ENCODE measurements around the gene SH3TC1. TPM values are rescaled to one million over a fixed set of nuclear protein-coding genes. Genes with fewer than 3 reads are reported as not detected.

The SH3TC1 gene
- total RNA-seq, result 10 to 100 TPM; 12.2 to 22.2 TPM

GRCh38 chr4:8198906-8199593, at the start of gene SH3TC1:
Gene SH3TC1 (plus strand): TSS chr4:8199290. CDS start chr4:8205195, 5,905 bp downstream.
- no peaks in the 10 kb centered on the region for H3K36me3 Mint-ChIP-seq
- H3K27ac Mint-ChIP-seq, result peak within 1 kb of the TSS; percentile 63 to 81
- H3K9me3 Mint-ChIP-seq, result no peaks in the 10 kb centered on the region
- peak; percentile 88 to 92 for ATAC-seq
- DNase-seq (ENCODE audit: low spot score in 2 of 2), result peak; percentile 65 to 82

- DNase-seq (ENCODE audit: low spot score in 2 of 2) (no peak), ATAC-seq (no peak)
- H3K36me3 Mint-ChIP-seq, result no peaks in the 10 kb centered on the region
- H3K27ac Mint-ChIP-seq, result no peak overlapping the region
- H3K9me3 Mint-ChIP-seq, result no peaks in the 10 kb centered on the region
These were observed 49.4 kb upstream of the SH3TC1 start for GRCh38 chr4:8149664-8150063.

GRCh38 chr4:8150152-8151090, 48.7 kb upstream of the SH3TC1 start:
- ATAC-seq (no peak), DNase-seq (ENCODE audit: low spot score in 2 of 2) (no peak)
- no peak overlapping the region for H3K27ac Mint-ChIP-seq
- no peaks in the 10 kb centered on the region for H3K9me3 Mint-ChIP-seq
- H3K36me3 Mint-ChIP-seq, result no peaks in the 10 kb centered on the region

GRCh38 chr4:8151165-8151650, 47.9 kb upstream of the SH3TC1 start:
- no peak for ATAC-seq
- no peak for DNase-seq (ENCODE audit: low spot score in 2 of 2)
- Mint-ChIP-seq H3K36me3 (no peaks in the 10 kb centered on the region), H3K9me3 (no peaks in the 10 kb centered on the region), H3K27ac (no peak overlapping the region)

- Mint-ChIP-seq H3K9me3 (no peaks in the 10 kb centered on the region), H3K27ac (no peak overlapping the region), H3K36me3 (no peaks in the 10 kb centered on the region)
- ATAC-seq, result no peak
- no peak for DNase-seq (ENCODE audit: low spot score in 2 of 2)
These were observed 46.8 kb upstream of the SH3TC1 start for GRCh38 chr4:8152090-8152864.

- no peak for DNase-seq (ENCODE audit: low spot score in 2 of 2)
- Mint-ChIP-seq H3K9me3 (no peaks in the 10 kb centered on the region), H3K27ac (no peak overlapping the region), H3K36me3 (no peaks in the 10 kb centered on the region)
- ATAC-seq, result no peak
These were observed 46.2 kb upstream of the SH3TC1 start for GRCh38 chr4:8152865-8153257.

- Mint-ChIP-seq H3K36me3 (no peaks in the 10 kb centered on the region), H3K9me3 (no peaks in the 10 kb centered on the region), H3K27ac (no peak overlapping the region)
- ATAC-seq (no peak), DNase-seq (ENCODE audit: low spot score in 2 of 2) (no peak)
These were observed 45.6 kb upstream of the SH3TC1 start for GRCh38 chr4:8153441-8153840.

GRCh38 chr4:8155048-8155447, 44.0 kb upstream of the SH3TC1 start:
- DNase-seq (ENCODE audit: low spot score in 2 of 2), result no peak
- no peak overlapping the region for H3K27ac Mint-ChIP-seq
- H3K36me3 Mint-ChIP-seq, result peaks cover 5% of the 10 kb centered on the region in 2 donors

GRCh38 chr4:8155660-8156421, 43.2 kb upstream of the SH3TC1 start:
- no peak overlapping the region for H3K27ac Mint-ChIP-seq
- ATAC-seq (no peak), DNase-seq (ENCODE audit: low spot score in 2 of 2) (no peak)
- no peaks in the 10 kb centered on the region for H3K9me3 Mint-ChIP-seq
- peaks cover 5% of the 10 kb centered on the region in 2 donors for H3K36me3 Mint-ChIP-seq

More at GRCh38 chr4:8155048-8155447, 44.0 kb upstream of the SH3TC1 start:
- no peak for ATAC-seq
- H3K9me3 Mint-ChIP-seq, result no peaks in the 10 kb centered on the region

GRCh38 chr4:8156617-8157016, 42.5 kb upstream of the SH3TC1 start:
- ATAC-seq (no peak), DNase-seq (ENCODE audit: low spot score in 2 of 2) (no peak)
- peaks cover 5% of the 10 kb centered on the region in 2 donors for H3K36me3 Mint-ChIP-seq
- H3K27ac Mint-ChIP-seq, result no peak overlapping the region
- no peaks in the 10 kb centered on the region for H3K9me3 Mint-ChIP-seq

GRCh38 chr4:8157496-8157895, 41.6 kb upstream of the SH3TC1 start:
- DNase-seq (ENCODE audit: low spot score in 2 of 2), result no peak
- Mint-ChIP-seq H3K27ac (no peak overlapping the region), H3K36me3 (peaks cover 5% of the 10 kb centered on the region in 2 donors), H3K9me3 (no peaks in the 10 kb centered on the region)
- ATAC-seq, result no peak

- Mint-ChIP-seq H3K9me3 (no peaks in the 10 kb centered on the region), H3K36me3 (peaks cover 5% of the 10 kb centered on the region in 2 donors), H3K27ac (no peak overlapping the region)
- peak in 1 of 2 donors; percentile 0 for ATAC-seq
- DNase-seq (ENCODE audit: low spot score in 2 of 2), result peak in 1 of 2 donors; percentile 62
These were observed 41.0 kb upstream of the SH3TC1 start for GRCh38 chr4:8157944-8158709.

GRCh38 chr4:8158710-8159536, 40.2 kb upstream of the SH3TC1 start, which contains the start of gene ABLIM2:
Gene ABLIM2 (minus strand): TSS chr4:8158813. CDS start chr4:8158689, 124 bp downstream.
- ATAC-seq (peak; percentile 98 to 99), DNase-seq (ENCODE audit: low spot score in 2 of 2) (peak; percentile 99)
- peak within 1 kb of the TSS; percentile 63 to 93 for H3K27ac Mint-ChIP-seq
- H3K9me3 Mint-ChIP-seq, result no peaks in the 10 kb centered on the region
- H3K36me3 Mint-ChIP-seq, result peaks cover 5% of the 10 kb centered on the region in 2 donors

GRCh38 chr4:8159537-8160232, 39.4 kb upstream of the SH3TC1 start:
- no peaks in the 10 kb centered on the region for H3K9me3 Mint-ChIP-seq

More at GRCh38 chr4:8159537-8160232, 39.4 kb upstream of the SH3TC1 start:
- Mint-ChIP-seq H3K36me3 (peaks cover 5% of the 10 kb centered on the region in 2 donors), H3K27ac (peak overlapping the region in 1 of 2 donors; percentile 63)
- DNase-seq (ENCODE audit: low spot score in 2 of 2), result no peak
- ATAC-seq, result no peak
